HG03196 (cell line): Measurements from ENCODE around the gene PPL.
"Not testable (repeated sequence)": the region's sequence is repeated elsewhere in the genome, so short reads cannot be mapped to it uniquely, and the experiment has no call there.

ENCODE experiments used
- ATAC-seq: cut with Tn5 transposase; IDR thresholded peaks from one replicate; pipeline ENCODE4 v1.9.1; 2021; ENCODE audit not compliant: unreplicated experiment

Gene PPL

GRCh38 chr16:4936991-4937781, at the start of gene PPL:
PPL (minus strand) TSS chr16:4937148; CDS start chr16:4937045, 103 bp downstream.
- no peak for ATAC-seq

- no peak for ATAC-seq
Observed at GRCh38 chr16:4984174-4984990, 47.4 kb upstream of the PPL start.

GRCh38 chr16:4982056-4982867, 45.3 kb upstream of the PPL start:
- ATAC-seq: no peak

- ATAC-seq: no peak
Observed at GRCh38 chr16:4981473-4981872, 44.5 kb upstream of the PPL start.

- no peak for ATAC-seq
Observed at GRCh38 chr16:4980691-4981090, 43.7 kb upstream of the PPL start.

GRCh38 chr16:4979736-4980660, 43.0 kb upstream of the PPL start:
- no peak for ATAC-seq

- ATAC-seq: no peak
Observed at GRCh38 chr16:4979164-4979563, 42.2 kb upstream of the PPL start.

- ATAC-seq: no peak
Observed at GRCh38 chr16:4976611-4977145, 39.7 kb upstream of the PPL start.

GRCh38 chr16:4976079-4976478, 39.1 kb upstream of the PPL start:
- peak; percentile 66 for ATAC-seq

- ATAC-seq: no peak
Observed at GRCh38 chr16:4972938-4973587, 36.1 kb upstream of the PPL start.

- ATAC-seq: no peak
Observed at GRCh38 chr16:4970010-4970409, 33.1 kb upstream of the PPL start.

- ATAC-seq: no peak
Observed at GRCh38 chr16:4968879-4969483, 32.0 kb upstream of the PPL start.

GRCh38 chr16:4968278-4968677, 31.3 kb upstream of the PPL start:
- ATAC-seq: not testable (repeated sequence)

GRCh38 chr16:4966736-4967453, 29.9 kb upstream of the PPL start:
- no peak for ATAC-seq

GRCh38 chr16:4963527-4963926, 26.6 kb upstream of the PPL start:
- ATAC-seq: not testable (repeated sequence)

- no peak for ATAC-seq
Observed at GRCh38 chr16:4962716-4963115, 25.8 kb upstream of the PPL start.

GRCh38 chr16:4960579-4960978, 23.6 kb upstream of the PPL start:
- ATAC-seq: no peak
